Panc1 (cell line): Measurements from ENCODE around the gene LHFPL2. TPM values are rescaled to one million over a fixed set of nuclear protein-coding genes. Genes with fewer than 3 reads are reported as not detected.

Source experiments
- ATAC-seq: fragments of 200-7000 bp; cut with Tn5 transposase; 2 replicates; pipeline ENCODE4 v1.9.1; 2020; ENCODE audit warnings: mild to moderate bottlenecking, moderate library complexity
- BruUV-seq: library from RNA; stranded (reverse); fragments of 400-500 nt; replicated peaks from 2 replicates; lab custom pipeline; 2021; lab: Mats Ljungman, UMichigan
- CTCF ChIA-PET: fragments of 300-600 bp; sonication (Branson Sonifier 250); formaldehyde crosslinking; loops from one replicate; lab custom pipeline; 2022; ENCODE audit warnings: antibody characterized with exemption; lab: Charles Lee
- POLR2A ChIA-PET: fragments of 300-600 bp; sonication (Branson Sonifier 250); formaldehyde crosslinking; loops from one replicate; lab custom pipeline; 2022; ENCODE audit warnings: antibody characterized with exemption; lab: Charles Lee
- DNase-seq: peaks from one replicate; pipeline ENCODE4 v3.0.0-alpha.2; 2010; ENCODE audit warnings: low read depth, low spot score
- H3K27ac ChIP-seq: 2 replicates; pipeline ENCODE4 v1.5.1; 2011; ENCODE audit warnings: mild to moderate bottlenecking, low read length, inconsistent platforms
- H3K27me3 ChIP-seq: fragments of 200-500 bp; sonication (Bioruptor generic); 2 replicates; pipeline ENCODE4 v1.6.0; 2014; ENCODE audit warnings: low read length, inconsistent platforms; ENCODE audit not compliant: control insufficient read depth, insufficient read depth
- H3K36me3 ChIP-seq: fragments of 200-500 bp; sonication (Bioruptor generic); 2 replicates; pipeline ENCODE4 v1.5.1; 2014; ENCODE audit warnings: inconsistent platforms, mild to moderate bottlenecking, low read length, moderate library complexity; ENCODE audit not compliant: control insufficient read depth, insufficient read depth
- H3K4me1 ChIP-seq: 2 replicates; pipeline ENCODE4 v1.5.1; 2011; ENCODE audit warnings: inconsistent platforms, mild to moderate bottlenecking, low read length, moderate library complexity; ENCODE audit not compliant: control insufficient read depth, insufficient read depth
- H3K4me3 ChIP-seq, 2 experiments: 2 replicates each; pipeline ENCODE4 v1.5.1; 2011 to 2012; ENCODE audit warnings: low read depth in 2 of 2, low read length in 2 of 2, mild to moderate bottlenecking in 2 of 2, inconsistent platforms in 1 of 2, moderate library complexity in 1 of 2
- H3K9me3 ChIP-seq: fragments of 200-500 bp; sonication (Bioruptor generic); 2 replicates; pipeline ENCODE4 v1.5.1; 2014; ENCODE audit warnings: low read depth, mild to moderate bottlenecking, inconsistent platforms, low read length, moderate library complexity; ENCODE audit not compliant: control insufficient read depth, insufficient read depth
- CTCF ChIP-seq: fragments of 450-650 bp; IDR thresholded peaks from 2 replicates; pipeline ENCODE4 v1.5.1; 2017; ENCODE audit warnings: mild to moderate bottlenecking
- POLR2AphosphoS5 ChIP-seq: IDR thresholded peaks from 2 replicates; pipeline ENCODE4 v1.6.1; 2012; ENCODE audit warnings: mild to moderate bottlenecking, low read depth, low read length, moderate library complexity
- REST ChIP-seq, 2 experiments: IDR thresholded peaks; 2 replicates each; pipeline ENCODE4 v1.6.1; 2011 to 2012; ENCODE audit warnings: low read depth in 2 of 2, control low read depth in 1 of 2, low read length in 1 of 2, mild to moderate bottlenecking in 1 of 2, moderate library complexity in 1 of 2; ENCODE audit not compliant: insufficient read depth in 1 of 2
- SIN3A ChIP-seq: IDR thresholded peaks from 2 replicates; pipeline ENCODE4 v1.6.1; 2012; ENCODE audit warnings: low read depth, mild to moderate bottlenecking, low read length, moderate library complexity, borderline replicate concordance; ENCODE audit not compliant: insufficient read depth
- TCF7L2 ChIP-seq: IDR thresholded peaks from 2 replicates; pipeline ENCODE4 v1.6.1; 2011; ENCODE audit warnings: mild to moderate bottlenecking, low read depth, low read length, inconsistent platforms
- in situ Hi-C: cut with HindIII; loops from 2 replicates; pipeline ENCODE4 v1.10.0; 2016; ENCODE audit warnings: low sequenced_read_pairs, low pct_unique_long_range_greater_than_20kb
- intact Hi-C: fragments of 100-400 bp; cut with micrococcal nuclease; formaldehyde crosslinking; loops from one replicate; pipeline ENCODE4 v1.10.0; 2022; ENCODE audit not compliant: unreplicated experiment
- total RNA-seq: library from RNA; stranded (reverse); gene quantifications from one replicate; pipeline ENCODE4 v1.2.1, GENCODE V29; 2021; ENCODE audit not compliant: unreplicated experiment

Gene LHFPL2
- total RNA-seq, 1 experiment from 2014 or later: 25.8 TPM

- Histone ChIP-seq H3K4me3 (no peak overlapping the region), H3K9me3 (no peaks in the 10 kb centered on the region), H3K36me3 (no peaks in the 10 kb centered on the region), H3K27me3 (no peaks in the 10 kb centered on the region), H3K4me1 (peaks cover 54% of the 10 kb centered on the region), H3K27ac (peak overlapping the region; percentile 55)
- BruUV-seq: no TSS peak
- ChIA-PET CTCF (no interaction called here), POLR2A (no interaction called here)
- intact Hi-C loops: no loop called here
- DNase-seq (peak; percentile 77), ATAC-seq (peak; percentile 92)
- TF ChIP-seq CTCF (no peak), REST (IDR thresholded peaks at IDR 0.05; ENCODE audit: insufficient read depth in 1 of 2, low read depth in 2 of 2, low read length in 1 of 2) (no peak), SIN3A (no peak), POLR2AphosphoS5 (no peak), TCF7L2 (no peak)
- in situ Hi-C loops: no loop called here
These were observed 53.7 kb downstream of the LHFPL2 start for GRCh38 chr5:78594610-78595457.

GRCh38 chr5:78594021-78594420 is 54.6 kb downstream of the LHFPL2 start:
- Histone ChIP-seq H3K9me3 (no peaks in the 10 kb centered on the region), H3K4me1 (peaks cover 54% of the 10 kb centered on the region), H3K27ac (peak overlapping the region; percentile 55), H3K4me3 (no peak overlapping the region), H3K27me3 (no peaks in the 10 kb centered on the region), H3K36me3 (no peaks in the 10 kb centered on the region)
- in situ Hi-C loops (no loop called here), intact Hi-C loops (no loop called here)
- DNase-seq: no peak
- POLR2A ChIA-PET: no interaction called here
- BruUV-seq: no TSS peak
- TF ChIP-seq REST (IDR thresholded peaks at IDR 0.05; ENCODE audit: insufficient read depth in 1 of 2, low read depth in 2 of 2, low read length in 1 of 2): no peak
- no peak for TF ChIP-seq CTCF
- no peak for TF ChIP-seq SIN3A
- no peak for TF ChIP-seq TCF7L2
- TF ChIP-seq POLR2AphosphoS5: no peak
- no peak for ATAC-seq
- CTCF ChIA-PET: no interaction called here
